ENCODE data around the gene NCAM2. TPM values are rescaled to one million over a fixed set of nuclear protein-coding genes. Genes with fewer than 3 reads are reported as not detected.

Gene NCAM2
- total RNA-seq, 1 donor from 2014 or later, result 4.3 TPM

DNA sequence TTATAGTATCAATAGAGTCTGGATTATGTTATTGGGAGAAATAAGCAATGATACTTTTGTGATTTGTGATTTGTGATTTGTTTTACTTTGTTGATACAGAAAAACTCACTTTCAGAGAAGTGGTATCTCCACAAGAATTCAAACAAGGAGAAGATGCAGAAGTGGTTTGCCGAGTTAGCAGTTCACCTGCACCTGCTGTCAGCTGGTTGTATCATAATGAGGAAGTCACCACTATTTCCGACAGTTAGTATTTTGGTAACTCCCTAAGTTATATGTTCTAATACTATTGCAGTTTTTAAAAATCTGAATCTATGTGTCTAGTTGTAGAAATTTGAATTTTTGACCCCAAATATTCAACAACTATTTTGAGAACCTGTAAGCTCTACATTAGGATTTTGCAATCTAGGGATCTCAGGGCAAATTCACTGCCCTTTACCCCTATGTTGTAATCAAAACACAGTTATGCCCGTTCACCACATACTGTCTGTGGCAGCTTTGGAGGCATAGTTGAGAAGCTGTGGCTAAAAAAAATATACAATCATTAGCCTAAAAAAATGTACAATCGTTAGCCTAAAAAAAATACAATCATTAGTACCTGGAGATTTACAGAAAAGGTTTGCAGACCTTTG, 288.1 kb downstream of the NCAM2 start:
- no peak overlapping the region for H3K27ac Mint-ChIP-seq (ENCODE audit: unreplicated experiment)
- H3K36me3 Mint-ChIP-seq (ENCODE audit: unreplicated experiment), result no peaks in the 10 kb centered on the region
- H3K27me3 Mint-ChIP-seq (ENCODE audit: unreplicated experiment), result no peaks in the 10 kb centered on the region
- H3K9me3 Mint-ChIP-seq (ENCODE audit: unreplicated experiment), result no peaks in the 10 kb centered on the region
- TF ChIP-seq, protein P1, sequence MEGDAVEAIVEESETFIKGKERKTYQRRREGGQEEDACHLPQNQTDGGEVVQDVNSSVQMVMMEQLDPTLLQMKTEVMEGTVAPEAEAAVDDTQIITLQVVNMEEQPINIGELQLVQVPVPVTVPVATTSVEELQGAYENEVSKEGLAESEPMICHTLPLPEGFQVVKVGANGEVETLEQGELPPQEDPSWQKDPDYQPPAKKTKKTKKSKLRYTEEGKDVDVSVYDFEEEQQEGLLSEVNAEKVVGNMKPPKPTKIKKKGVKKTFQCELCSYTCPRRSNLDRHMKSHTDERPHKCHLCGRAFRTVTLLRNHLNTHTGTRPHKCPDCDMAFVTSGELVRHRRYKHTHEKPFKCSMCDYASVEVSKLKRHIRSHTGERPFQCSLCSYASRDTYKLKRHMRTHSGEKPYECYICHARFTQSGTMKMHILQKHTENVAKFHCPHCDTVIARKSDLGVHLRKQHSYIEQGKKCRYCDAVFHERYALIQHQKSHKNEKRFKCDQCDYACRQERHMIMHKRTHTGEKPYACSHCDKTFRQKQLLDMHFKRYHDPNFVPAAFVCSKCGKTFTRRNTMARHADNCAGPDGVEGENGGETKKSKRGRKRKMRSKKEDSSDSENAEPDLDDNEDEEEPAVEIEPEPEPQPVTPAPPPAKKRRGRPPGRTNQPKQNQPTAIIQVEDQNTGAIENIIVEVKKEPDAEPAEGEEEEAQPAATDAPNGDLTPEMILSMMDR (IDR thresholded peaks at IDR 0.05; ENCODE audit: partially characterized antibody, unreplicated experiment), result no peak
- H3K4me1 Mint-ChIP-seq (ENCODE audit: low read depth, unreplicated experiment), result no peaks in the 10 kb centered on the region
- no peak overlapping the region for H3K4me3 Mint-ChIP-seq (ENCODE audit: unreplicated experiment)
- DNase-seq, result no peak

DNA sequence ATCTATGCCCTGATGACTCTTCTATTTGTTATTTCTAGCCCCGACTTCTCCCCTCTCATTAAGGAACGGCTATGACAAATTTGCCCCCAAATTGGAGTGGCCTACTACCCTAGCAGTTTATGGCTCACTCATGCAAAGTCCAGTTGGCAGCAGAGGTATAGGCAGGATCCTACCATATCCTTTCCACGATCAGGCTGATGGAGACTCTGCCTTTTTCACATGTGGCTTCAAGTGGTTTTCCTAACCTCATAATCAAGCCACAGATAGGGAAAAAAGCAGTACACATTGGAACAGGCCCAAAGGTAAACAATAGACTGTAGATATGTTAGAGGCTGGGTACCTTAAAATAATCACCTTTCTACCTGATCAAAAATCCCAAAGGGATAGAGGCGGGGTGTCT, 292.5 kb downstream of the NCAM2 start:
- Mint-ChIP-seq H3K27me3 (ENCODE audit: unreplicated experiment) (no peaks in the 10 kb centered on the region), H3K4me3 (ENCODE audit: unreplicated experiment) (no peak overlapping the region), H3K36me3 (ENCODE audit: unreplicated experiment) (no peaks in the 10 kb centered on the region), H3K9me3 (ENCODE audit: unreplicated experiment) (no peaks in the 10 kb centered on the region), H3K4me1 (ENCODE audit: low read depth, unreplicated experiment) (no peaks in the 10 kb centered on the region), H3K27ac (ENCODE audit: unreplicated experiment) (no peak overlapping the region)
- DNase-seq, result no peak
- TF ChIP-seq, protein P1 (IDR thresholded peaks at IDR 0.05; ENCODE audit: partially characterized antibody, unreplicated experiment), result no peak

DNA sequence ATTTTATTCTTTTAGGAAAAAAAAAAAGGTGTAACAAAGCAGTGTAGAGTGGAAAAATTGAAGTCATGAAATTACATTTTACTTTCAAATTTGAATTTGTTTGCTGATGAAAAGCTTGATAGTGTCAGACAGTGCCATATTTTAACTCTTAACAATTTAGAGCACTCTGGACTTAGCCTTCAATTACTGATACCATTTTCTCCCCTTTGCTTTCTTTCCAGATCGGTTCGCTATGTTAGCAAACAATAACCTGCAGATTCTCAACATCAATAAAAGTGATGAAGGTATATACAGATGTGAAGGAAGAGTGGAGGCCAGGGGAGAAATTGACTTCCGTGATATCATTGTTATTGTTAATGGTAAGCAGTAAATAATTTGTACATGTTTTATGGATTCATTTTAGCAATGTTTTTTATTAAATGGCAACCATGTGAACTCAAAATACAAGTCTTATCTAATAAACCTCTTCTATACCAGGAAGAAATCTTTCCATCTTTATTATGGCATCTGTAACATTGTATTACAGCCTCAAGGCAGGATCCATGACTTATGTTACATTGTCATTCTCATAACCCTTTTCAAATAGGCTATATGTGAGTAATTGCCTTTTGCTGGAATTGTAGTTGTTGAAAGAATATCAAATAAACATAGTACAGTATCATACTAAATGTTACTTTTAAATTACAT, 293.8 kb downstream of the NCAM2 start:
- Mint-ChIP-seq H3K36me3 (ENCODE audit: unreplicated experiment) (no peaks in the 10 kb centered on the region), H3K4me3 (ENCODE audit: unreplicated experiment) (no peak overlapping the region), H3K27me3 (ENCODE audit: unreplicated experiment) (no peaks in the 10 kb centered on the region), H3K4me1 (ENCODE audit: low read depth, unreplicated experiment) (no peaks in the 10 kb centered on the region), H3K9me3 (ENCODE audit: unreplicated experiment) (no peaks in the 10 kb centered on the region), H3K27ac (ENCODE audit: unreplicated experiment) (no peak overlapping the region)
- no peak for DNase-seq
- TF ChIP-seq, protein P1 (IDR thresholded peaks at IDR 0.05; ENCODE audit: partially characterized antibody, unreplicated experiment), result no peak

DNA sequence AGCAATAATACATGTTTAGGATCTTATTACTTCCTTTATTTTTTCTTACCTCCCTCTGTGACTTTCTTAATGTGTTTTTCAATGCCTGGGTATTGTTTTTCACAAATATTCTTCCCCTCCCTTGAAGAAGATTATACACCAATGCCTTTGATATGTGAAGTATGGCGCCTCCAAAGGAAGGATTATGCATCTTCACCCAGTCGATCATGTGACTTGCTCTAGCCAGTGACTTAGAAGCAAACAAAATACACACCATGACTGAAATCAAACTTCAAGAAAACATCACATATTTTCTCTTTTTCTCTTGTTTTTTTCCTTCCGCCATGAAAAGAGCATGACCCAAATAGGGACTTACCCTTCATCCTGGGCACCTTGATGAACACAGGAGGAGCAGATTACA, 297.1 kb downstream of the NCAM2 start:
- Mint-ChIP-seq H3K9me3 (ENCODE audit: unreplicated experiment) (no peaks in the 10 kb centered on the region), H3K4me3 (ENCODE audit: unreplicated experiment) (no peak overlapping the region), H3K4me1 (ENCODE audit: low read depth, unreplicated experiment) (no peaks in the 10 kb centered on the region), H3K27ac (ENCODE audit: unreplicated experiment) (no peak overlapping the region), H3K27me3 (ENCODE audit: unreplicated experiment) (no peaks in the 10 kb centered on the region), H3K36me3 (ENCODE audit: unreplicated experiment) (no peaks in the 10 kb centered on the region)
- TF ChIP-seq, protein P1 (IDR thresholded peaks at IDR 0.05; ENCODE audit: partially characterized antibody, unreplicated experiment), result no peak
- DNase-seq, result no peak

DNA sequence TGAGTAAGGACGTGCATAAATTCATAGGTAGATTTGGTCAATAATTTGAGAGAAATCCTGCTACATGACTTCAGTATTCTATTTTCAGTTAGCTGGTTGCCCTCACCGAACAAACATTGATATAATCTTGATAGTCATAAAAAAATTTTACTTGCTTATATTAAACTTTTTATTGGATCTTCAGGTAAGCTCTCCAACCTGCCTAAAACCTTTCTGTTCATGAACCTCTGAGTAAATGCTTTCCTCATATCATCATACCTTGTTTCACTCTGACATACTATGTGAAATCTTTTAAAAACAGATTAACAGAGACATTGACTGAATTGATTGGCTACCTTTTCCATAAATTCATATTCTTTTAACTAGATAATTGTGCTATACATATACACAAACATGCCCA, 299.0 kb downstream of the NCAM2 start:
- H3K9me3 Mint-ChIP-seq (ENCODE audit: unreplicated experiment), result no peaks in the 10 kb centered on the region
- TF ChIP-seq, protein P1 (IDR thresholded peaks at IDR 0.05; ENCODE audit: partially characterized antibody, unreplicated experiment), result no peak
- H3K4me3 Mint-ChIP-seq (ENCODE audit: unreplicated experiment), result no peak overlapping the region
- H3K36me3 Mint-ChIP-seq (ENCODE audit: unreplicated experiment), result no peaks in the 10 kb centered on the region
- no peak for DNase-seq
- H3K27ac Mint-ChIP-seq (ENCODE audit: unreplicated experiment), result no peak overlapping the region
- no peaks in the 10 kb centered on the region for H3K27me3 Mint-ChIP-seq (ENCODE audit: unreplicated experiment)
- no peaks in the 10 kb centered on the region for H3K4me1 Mint-ChIP-seq (ENCODE audit: low read depth, unreplicated experiment)

All from glutamatergic neuron (in vitro differentiated cells).